Mesendoderm (in vitro differentiated cells): ENCODE results near the gene FBLIM1.

Source experiments
- DNase-seq: peaks from one replicate; pipeline ENCODE4 v3.0.0; 2013
- H2AK5ac ChIP-seq: 2 replicates; pipeline ENCODE4 v1.6.1; 2013; ENCODE audit warnings: low read length, inconsistent platforms
- H2BK120ac ChIP-seq: 2 replicates; pipeline ENCODE4 v1.6.1; 2013; ENCODE audit warnings: low read depth, mild to moderate bottlenecking, low read length, moderate library complexity, mixed read lengths
- H2BK15ac ChIP-seq: replicated peaks from 2 replicates; pipeline ENCODE4 v1.6.1; 2013; ENCODE audit warnings: low read depth, mild to moderate bottlenecking, moderate library complexity
- H2BK5ac ChIP-seq: 2 replicates; pipeline ENCODE4 v1.6.1; 2013; ENCODE audit warnings: low read length, inconsistent platforms
- H3K18ac ChIP-seq: 2 replicates; pipeline ENCODE4 v1.6.1; 2013; ENCODE audit warnings: mild to moderate bottlenecking, low read length, mixed read lengths
- H3K23ac ChIP-seq: one replicate; pipeline ENCODE4 v1.6.1; 2013; ENCODE audit warnings: low read length
- H3K27ac ChIP-seq: 2 replicates; pipeline ENCODE4 v1.5.1; 2013; ENCODE audit warnings: low read depth, mild to moderate bottlenecking, inconsistent platforms, low read length, moderate library complexity
- H3K27me3 ChIP-seq: 2 replicates; pipeline ENCODE4 v1.6.1; 2013; ENCODE audit warnings: low read length, control low read depth, mild to moderate bottlenecking, inconsistent platforms; ENCODE audit not compliant: insufficient read depth, poor library complexity
- H3K36me3 ChIP-seq: 2 replicates; pipeline ENCODE4 v1.6.1; 2013; ENCODE audit warnings: low read length, inconsistent platforms; ENCODE audit not compliant: control insufficient read depth, insufficient read depth
- H3K4ac ChIP-seq: one replicate; pipeline ENCODE4 v1.6.1; 2013; ENCODE audit warnings: low read depth, mild to moderate bottlenecking, low read length, moderate library complexity
- H3K4me1 ChIP-seq: 2 replicates; pipeline ENCODE4 v1.6.1; 2013; ENCODE audit warnings: low read depth, low read length, inconsistent platforms; ENCODE audit not compliant: control insufficient read depth
- H3K4me2 ChIP-seq: 2 replicates; pipeline ENCODE4 v1.6.1; 2013; ENCODE audit warnings: low read length
- H3K4me3 ChIP-seq: 2 replicates; pipeline ENCODE4 v1.5.1; 2013; ENCODE audit warnings: mild to moderate bottlenecking, low read length
- H3K56ac ChIP-seq: one replicate; pipeline ENCODE4 v1.6.1; 2013; ENCODE audit warnings: low read length
- H3K79me1 ChIP-seq: 2 replicates; pipeline ENCODE4 v1.6.1; 2013; ENCODE audit warnings: low read length, inconsistent platforms
- H3K79me2 ChIP-seq: 2 replicates; pipeline ENCODE4 v1.6.1; 2013; ENCODE audit warnings: mild to moderate bottlenecking, low read length; ENCODE audit not compliant: control insufficient read depth, insufficient read depth
- H3K9ac ChIP-seq: 2 replicates; pipeline ENCODE4 v1.6.1; 2013; ENCODE audit warnings: low read length, inconsistent platforms
- H4K5ac ChIP-seq: one replicate; pipeline ENCODE4 v1.6.1; 2013; ENCODE audit warnings: low read length
- H4K8ac ChIP-seq: one replicate; pipeline ENCODE4 v1.6.1; 2013; ENCODE audit warnings: low read depth, mild to moderate bottlenecking, control low read depth, low read length, moderate library complexity
- WGBS: extraction: QIAGEN DNeasy Blood & Tissue Kit; methylation state at CpG from one replicate; pipeline ENCODE4 v1.1.7; 2013; ENCODE audit warnings: low lambda C conversion rate, missing lambda C conversion rate; ENCODE audit not compliant: insufficient coverage; ENCODE audit errors: extremely low coverage; 5-methylcytosine and 5-hydroxymethylcytosine counted together

The FBLIM1 gene

DNA sequence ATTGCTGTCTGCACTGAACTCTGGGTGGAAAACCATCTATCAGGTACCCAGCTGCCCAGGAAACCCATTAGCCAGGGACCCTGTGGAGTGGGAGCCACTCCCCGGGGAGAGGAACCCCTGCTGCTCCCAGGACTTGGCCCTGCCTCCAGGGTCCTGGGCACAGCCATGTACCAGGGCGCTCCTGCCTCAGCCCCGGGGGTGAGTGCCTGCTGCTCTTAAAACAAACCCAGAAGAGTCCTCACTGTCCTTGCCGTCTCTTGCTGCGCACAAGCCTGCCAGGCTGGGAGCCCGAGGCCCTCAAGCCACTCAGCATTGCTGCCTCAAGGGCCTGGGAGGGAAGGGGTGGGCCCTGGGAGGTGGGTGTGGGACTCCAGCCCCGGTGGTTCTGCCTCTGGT is 25.9 kb upstream of the FBLIM1 start:
- H3K27ac ChIP-seq: no peak overlapping the region
- no peak overlapping the region for H2BK15ac ChIP-seq
- H2BK120ac ChIP-seq: no peak overlapping the region
- no peak overlapping the region for H3K4me3 ChIP-seq
- H2AK5ac ChIP-seq: no peak overlapping the region
- WGBS: no CpG with 5 or more reads among the region's 7 CpGs
- H3K27me3 ChIP-seq: no peaks in the 10 kb centered on the region
- no peak overlapping the region for H4K5ac ChIP-seq
- peaks cover 6% of the 10 kb centered on the region for H3K36me3 ChIP-seq
- H2BK5ac ChIP-seq: no peak overlapping the region
- H3K18ac ChIP-seq: no peak overlapping the region
- no peak overlapping the region for H3K4ac ChIP-seq
- no peak overlapping the region for H3K9ac ChIP-seq
- no peaks in the 10 kb centered on the region for H3K79me1 ChIP-seq
- no peak for DNase-seq
- H3K56ac ChIP-seq: no peak overlapping the region
- no peak overlapping the region for H3K23ac ChIP-seq
- no peaks in the 10 kb centered on the region for H3K79me2 ChIP-seq
- no peak overlapping the region for H3K4me2 ChIP-seq
- H3K4me1 ChIP-seq: no peaks in the 10 kb centered on the region
- no peak overlapping the region for H4K8ac ChIP-seq

DNA sequence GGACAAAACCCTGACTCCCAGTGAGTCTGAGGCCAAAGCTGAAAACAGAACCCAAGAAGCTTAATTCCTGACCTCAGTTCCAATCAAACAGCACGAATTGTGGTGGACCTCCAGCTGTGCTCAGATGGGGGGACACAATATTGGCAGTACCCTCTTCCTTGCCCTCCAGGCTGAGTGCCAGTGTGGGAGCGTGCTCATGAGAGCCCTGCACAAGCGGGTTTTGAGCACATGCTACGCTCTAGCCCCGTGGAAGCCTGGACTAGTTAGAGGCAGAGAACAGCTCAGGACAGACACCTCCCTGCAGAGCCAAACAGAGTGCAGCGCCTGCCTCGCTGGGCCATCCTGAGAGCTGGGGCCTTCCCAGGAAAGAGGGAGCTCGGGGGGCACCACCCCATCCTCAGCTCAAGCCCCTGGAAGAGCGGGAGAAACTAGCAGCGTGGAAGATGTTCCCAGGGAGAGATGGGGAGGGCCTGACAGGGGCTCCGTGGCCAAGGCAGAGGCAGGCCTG is 25.3 kb upstream of the FBLIM1 start:
- no CpG with 5 or more reads among the region's 11 CpGs for WGBS
- no peak for DNase-seq
- Histone ChIP-seq H3K27me3 (no peaks in the 10 kb centered on the region), H3K27ac (no peak overlapping the region), H2AK5ac (no peak overlapping the region), H2BK15ac (no peak overlapping the region), H3K9ac (no peak overlapping the region), H3K79me2 (no peaks in the 10 kb centered on the region), H3K36me3 (peaks cover 3% of the 10 kb centered on the region), H3K56ac (no peak overlapping the region), H3K4me1 (no peaks in the 10 kb centered on the region), H4K8ac (no peak overlapping the region), H3K23ac (no peak overlapping the region), H2BK120ac (no peak overlapping the region), H3K18ac (no peak overlapping the region), H3K4ac (no peak overlapping the region), H3K4me3 (no peak overlapping the region), H4K5ac (no peak overlapping the region), H2BK5ac (no peak overlapping the region), H3K4me2 (no peak overlapping the region), H3K79me1 (no peaks in the 10 kb centered on the region)

DNA sequence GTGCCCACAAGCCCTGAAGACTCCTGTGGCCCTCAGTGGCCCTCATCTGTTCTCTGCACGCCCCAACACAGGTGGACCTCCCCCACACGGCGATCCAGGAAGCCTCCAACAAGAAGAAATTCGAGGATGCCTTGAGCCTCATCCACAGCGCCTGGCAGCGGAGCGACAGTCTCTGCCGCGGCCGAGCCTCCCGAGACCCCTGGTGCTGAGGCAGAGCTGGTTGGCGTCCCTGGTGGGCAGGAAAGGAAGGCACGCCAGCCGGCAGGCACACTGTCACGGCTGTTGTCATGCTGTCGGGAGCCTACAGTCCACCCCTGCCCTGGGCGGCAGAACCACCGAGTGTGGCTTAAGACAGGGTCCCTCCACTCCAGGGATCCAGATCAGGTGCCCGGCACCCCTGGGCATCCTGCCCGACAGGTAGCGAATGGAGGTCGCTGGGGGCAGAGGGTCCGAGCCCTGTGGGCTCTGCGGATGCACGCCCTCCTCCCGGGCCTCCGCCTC is 24.8 kb upstream of the FBLIM1 start:
- no peak overlapping the region for H3K9ac ChIP-seq
- H2BK15ac ChIP-seq: no peak overlapping the region
- H3K79me2 ChIP-seq: no peaks in the 10 kb centered on the region
- no peak overlapping the region for H4K5ac ChIP-seq
- H2AK5ac ChIP-seq: no peak overlapping the region
- H3K4me1 ChIP-seq: no peaks in the 10 kb centered on the region
- H3K27me3 ChIP-seq: no peaks in the 10 kb centered on the region
- no peak overlapping the region for H3K23ac ChIP-seq
- H3K56ac ChIP-seq: no peak overlapping the region
- H3K4me2 ChIP-seq: no peak overlapping the region
- H3K79me1 ChIP-seq: no peaks in the 10 kb centered on the region
- H3K18ac ChIP-seq: no peak overlapping the region
- no peak for DNase-seq
- no peak overlapping the region for H4K8ac ChIP-seq
- no peak overlapping the region for H2BK5ac ChIP-seq
- H3K27ac ChIP-seq: no peak overlapping the region
- no peak overlapping the region for H3K4ac ChIP-seq
- peaks cover 2% of the 10 kb centered on the region for H3K36me3 ChIP-seq
- no CpG with 5 or more reads among the region's 27 CpGs for WGBS
- H3K4me3 ChIP-seq: no peak overlapping the region
- H2BK120ac ChIP-seq: no peak overlapping the region

DNA sequence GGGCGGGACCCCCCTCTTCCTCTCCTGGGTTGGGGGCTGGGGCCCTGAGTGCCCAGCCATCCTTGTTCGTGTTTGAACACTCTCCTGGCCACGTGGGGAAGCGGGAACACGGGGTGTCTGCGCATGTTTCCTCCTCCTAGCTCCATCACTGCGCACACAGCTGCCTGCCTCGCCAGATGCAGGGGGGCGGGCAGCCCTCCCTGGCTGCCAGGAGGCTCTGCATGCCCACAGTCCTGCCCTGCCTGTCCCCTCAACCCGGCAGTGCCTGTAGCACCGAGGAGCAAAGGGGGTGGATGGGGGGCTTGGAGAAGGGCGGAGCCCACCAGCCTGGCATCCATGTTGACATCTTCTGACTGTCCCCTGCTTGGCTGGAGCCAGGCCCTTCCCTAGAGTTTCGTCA is 24.3 kb upstream of the FBLIM1 start:
- H3K4me2 ChIP-seq: no peak overlapping the region
- WGBS: no CpG with 5 or more reads among the region's 13 CpGs
- no peak overlapping the region for H4K5ac ChIP-seq
- no peak overlapping the region for H4K8ac ChIP-seq
- H3K79me2 ChIP-seq: no peaks in the 10 kb centered on the region
- no peak overlapping the region for H3K9ac ChIP-seq
- no peak overlapping the region for H2AK5ac ChIP-seq
- H3K4ac ChIP-seq: no peak overlapping the region
- H3K79me1 ChIP-seq: no peaks in the 10 kb centered on the region
- H3K23ac ChIP-seq: no peak overlapping the region
- no peak overlapping the region for H3K56ac ChIP-seq
- H3K36me3 ChIP-seq: peaks cover 2% of the 10 kb centered on the region
- no peaks in the 10 kb centered on the region for H3K27me3 ChIP-seq
- H3K27ac ChIP-seq: no peak overlapping the region
- DNase-seq: no peak
- no peak overlapping the region for H3K18ac ChIP-seq
- no peak overlapping the region for H3K4me3 ChIP-seq
- no peak overlapping the region for H2BK5ac ChIP-seq
- no peak overlapping the region for H2BK120ac ChIP-seq
- no peaks in the 10 kb centered on the region for H3K4me1 ChIP-seq
- H2BK15ac ChIP-seq: no peak overlapping the region

DNA sequence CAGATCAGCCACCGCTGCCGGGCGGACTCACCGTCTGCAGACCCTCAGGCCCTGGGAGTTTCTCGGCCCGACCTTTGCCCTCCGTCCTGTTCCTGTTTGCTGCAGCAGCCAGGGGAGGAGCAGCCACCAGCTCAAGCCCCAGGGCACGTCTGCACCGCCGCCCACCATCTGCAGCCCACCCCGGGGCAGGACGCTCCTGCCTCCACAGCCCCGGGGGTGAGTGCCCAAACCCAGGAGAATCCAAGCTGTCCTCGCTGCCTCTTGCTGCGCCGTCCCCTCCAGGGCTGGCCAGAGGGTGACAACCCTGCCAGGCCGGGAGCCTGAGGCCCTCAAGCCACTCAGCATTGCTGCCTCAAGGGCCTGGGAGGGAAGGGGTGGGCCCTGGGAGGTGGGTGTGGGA is 23.7 kb upstream of the FBLIM1 start:
- Histone ChIP-seq H3K23ac (no peak overlapping the region), H3K4ac (no peak overlapping the region), H3K56ac (no peak overlapping the region), H4K8ac (no peak overlapping the region), H4K5ac (no peak overlapping the region), H2BK120ac (no peak overlapping the region), H3K79me2 (no peaks in the 10 kb centered on the region), H3K4me3 (no peak overlapping the region), H2BK15ac (no peak overlapping the region), H3K79me1 (no peaks in the 10 kb centered on the region), H3K4me1 (no peaks in the 10 kb centered on the region), H3K18ac (no peak overlapping the region), H3K36me3 (peaks cover 2% of the 10 kb centered on the region), H2AK5ac (no peak overlapping the region), H3K27ac (no peak overlapping the region), H3K27me3 (no peaks in the 10 kb centered on the region), H3K4me2 (no peak overlapping the region), H3K9ac (no peak overlapping the region), H2BK5ac (no peak overlapping the region)
- DNase-seq: no peak
- no CpG with 5 or more reads among the region's 17 CpGs for WGBS

DNA sequence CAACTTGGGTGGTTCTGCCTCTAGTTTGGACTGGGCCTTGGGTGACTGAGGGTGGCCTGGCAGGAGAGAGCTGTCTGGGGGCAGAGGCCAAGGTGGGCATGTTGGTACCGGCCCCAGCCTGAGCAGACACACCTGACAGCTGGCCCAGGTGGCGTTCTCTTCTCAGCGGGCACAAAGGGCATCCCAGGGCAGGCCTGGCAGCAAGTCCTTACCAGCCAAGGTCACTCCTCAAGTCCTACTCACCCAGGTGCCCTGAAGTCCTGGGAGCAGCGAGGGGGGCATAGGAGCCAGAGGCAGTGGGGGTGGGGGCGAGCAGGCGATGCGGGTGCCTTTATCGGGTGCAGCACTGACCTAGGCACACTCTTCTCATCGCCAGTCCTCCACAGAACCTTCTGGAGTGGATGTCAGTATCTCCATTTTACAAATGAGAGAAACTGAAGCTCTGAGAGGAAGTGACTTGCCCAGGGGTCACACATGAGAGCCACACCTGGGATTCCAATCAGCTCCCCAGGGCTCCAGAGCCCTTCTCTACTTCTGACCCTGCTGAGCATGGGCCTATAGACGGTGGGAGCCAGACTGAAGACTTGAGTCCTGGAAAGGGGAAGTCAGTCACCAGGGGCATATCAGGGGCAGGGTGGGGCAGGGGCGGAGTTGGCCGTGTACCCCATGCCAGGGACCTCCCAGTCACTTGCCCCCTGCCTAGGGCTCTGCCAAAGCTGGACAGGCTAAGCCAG is 23.1 kb upstream of the FBLIM1 start:
- Histone ChIP-seq H3K18ac (no peak overlapping the region), H4K5ac (no peak overlapping the region), H4K8ac (no peak overlapping the region), H2BK15ac (no peak overlapping the region), H3K23ac (no peak overlapping the region), H3K56ac (no peak overlapping the region), H3K4me1 (no peaks in the 10 kb centered on the region), H3K9ac (no peak overlapping the region), H2BK5ac (no peak overlapping the region), H3K36me3 (peaks cover under 1% of the 10 kb centered on the region), H2BK120ac (no peak overlapping the region), H3K27me3 (no peaks in the 10 kb centered on the region), H3K79me2 (no peaks in the 10 kb centered on the region), H3K4me3 (no peak overlapping the region), H2AK5ac (no peak overlapping the region), H3K4me2 (no peak overlapping the region), H3K79me1 (no peaks in the 10 kb centered on the region), H3K4ac (no peak overlapping the region), H3K27ac (no peak overlapping the region)
- no CpG with 5 or more reads among the region's 12 CpGs for WGBS
- DNase-seq: no peak
